IMR-90 (cell line): ENCODE results near the gene KPNA2. TPM values are rescaled to one million over a fixed set of nuclear protein-coding genes. Genes with fewer than 3 reads are reported as not detected.

Source experiments
- ATAC-seq: fragments of 200-7000 bp; cut with Tn5 transposase; 2 replicates; pipeline ENCODE4 v1.9.1; 2020; ENCODE audit warnings: low read depth, mild to moderate bottlenecking, moderate library complexity
- BruUV-seq: library from RNA; stranded (reverse); fragments of 400-500 nt; replicated peaks from 2 replicates; lab custom pipeline; 2021; lab: Mats Ljungman, UMichigan
- CTCF ChIA-PET: fragments of 300-600 bp; formaldehyde crosslinking; extraction: SDS; loops from one replicate; lab custom pipeline; 2021; ENCODE audit warnings: antibody characterized with exemption; lab: Yijun Ruan, JAX
- POLR2A ChIA-PET: fragments of 300-600 bp; sonication (Branson Sonifier 250); formaldehyde crosslinking; loops from one replicate; lab custom pipeline; 2022; ENCODE audit warnings: antibody characterized with exemption; ENCODE audit not compliant: unreplicated experiment; lab: Charles Lee
- DNase-seq: peaks from one replicate; pipeline ENCODE4 v3.0.0; 2013
- H2AFZ ChIP-seq: replicated peaks from 2 replicates; pipeline ENCODE3; 2013; ENCODE audit warnings: low read length, mild to moderate bottlenecking; ENCODE audit not compliant: poor library complexity
- H2AK5ac ChIP-seq: 2 replicates; pipeline ENCODE4 v1.6.1; 2013; ENCODE audit warnings: low read depth, low read length, inconsistent platforms
- H2AK9ac ChIP-seq: replicated peaks from 2 replicates; pipeline ENCODE3; 2013; ENCODE audit warnings: mild to moderate bottlenecking, low read depth, low read length, moderate library complexity; ENCODE audit not compliant: poor library complexity
- H2BK120ac ChIP-seq: 2 replicates; pipeline ENCODE4 v1.6.1; 2013; ENCODE audit warnings: low read depth, low read length, inconsistent platforms
- H2BK15ac ChIP-seq: 3 replicates; pipeline ENCODE4 v1.6.1; 2013; ENCODE audit warnings: low read depth, low read length, inconsistent platforms
- H2BK20ac ChIP-seq: 2 replicates; pipeline ENCODE4 v1.6.1; 2013; ENCODE audit warnings: low read depth, mild to moderate bottlenecking, inconsistent platforms, low read length, moderate library complexity
- H2BK5ac ChIP-seq: 2 replicates; pipeline ENCODE4 v1.6.1; 2013; ENCODE audit warnings: mild to moderate bottlenecking, low read depth, low read length, inconsistent platforms; ENCODE audit not compliant: poor library complexity, severe bottlenecking
- H3K14ac ChIP-seq: replicated peaks from 2 replicates; pipeline ENCODE4 v1.6.1; 2013; ENCODE audit warnings: low read depth, low read length, inconsistent platforms
- H3K18ac ChIP-seq: 2 replicates; pipeline ENCODE4 v1.6.1; 2013; ENCODE audit warnings: low read depth, low read length, control low read depth
- H3K23ac ChIP-seq: 2 replicates; pipeline ENCODE4 v1.6.1; 2013; ENCODE audit warnings: low read depth, low read length, inconsistent platforms
- H3K27ac ChIP-seq: 2 replicates; pipeline ENCODE4 v1.5.1; 2013; ENCODE audit warnings: mild to moderate bottlenecking, control low read depth, low read length; ENCODE audit not compliant: insufficient read depth
- H3K27me3 ChIP-seq: 2 replicates; pipeline ENCODE4 v1.6.1; 2013; ENCODE audit warnings: low read length; ENCODE audit not compliant: control insufficient read depth, insufficient read depth
- H3K36me3 ChIP-seq: 2 replicates; pipeline ENCODE4 v1.6.1; 2013; ENCODE audit warnings: low read length, mixed read lengths; ENCODE audit not compliant: control insufficient read depth, insufficient read depth
- H3K4ac ChIP-seq: 2 replicates; pipeline ENCODE4 v1.6.1; 2013; ENCODE audit warnings: low read depth, low read length, inconsistent platforms
- H3K4me1 ChIP-seq: 2 replicates; pipeline ENCODE4 v1.6.1; 2013; ENCODE audit warnings: low read length, mixed read lengths; ENCODE audit not compliant: control insufficient read depth, insufficient read depth
- H3K4me2 ChIP-seq: 2 replicates; pipeline ENCODE4 v1.6.1; 2013; ENCODE audit warnings: low read depth, mild to moderate bottlenecking, control low read depth, low read length, moderate library complexity
- H3K4me3 ChIP-seq: 2 replicates; pipeline ENCODE4 v1.5.1; 2013; ENCODE audit warnings: low read depth, mild to moderate bottlenecking, control low read depth, low read length, moderate library complexity; ENCODE audit not compliant: insufficient read depth
- H3K56ac ChIP-seq: 2 replicates; pipeline ENCODE4 v1.6.1; 2013; ENCODE audit warnings: low read length, inconsistent platforms; ENCODE audit not compliant: insufficient read depth; ENCODE audit errors: extremely low read depth
- H3K79me1 ChIP-seq, 2 experiments: 2 replicates each; pipeline ENCODE4 v1.6.1; 2013; ENCODE audit warnings: low read length in 2 of 2, inconsistent platforms in 1 of 2, low read depth in 1 of 2
- H3K9ac ChIP-seq: 2 replicates; pipeline ENCODE4 v1.6.1; 2013; ENCODE audit warnings: low read depth, low read length, control low read depth
- H3K9me1 ChIP-seq: 2 replicates; pipeline ENCODE4 v1.6.1; 2013; ENCODE audit warnings: low read length, inconsistent platforms; ENCODE audit not compliant: insufficient read depth
- H3K9me3 ChIP-seq: 2 replicates; pipeline ENCODE4 v1.6.1; 2013; ENCODE audit warnings: low read length; ENCODE audit not compliant: control insufficient read depth, insufficient read depth
- H4K20me1 ChIP-seq: 2 replicates; pipeline ENCODE4 v1.6.1; 2013; ENCODE audit warnings: low read length, inconsistent platforms; ENCODE audit not compliant: insufficient read depth
- H4K5ac ChIP-seq: 2 replicates; pipeline ENCODE4 v1.6.1; 2013; ENCODE audit warnings: mild to moderate bottlenecking, low read depth, low read length, control low read depth
- H4K8ac ChIP-seq, 2 experiments: 2 replicates each; pipeline ENCODE4 v1.6.1; 2013; ENCODE audit warnings: low read depth in 2 of 2, low read length in 2 of 2, control low read depth in 1 of 2, inconsistent platforms in 1 of 2
- H4K91ac ChIP-seq: 2 replicates; pipeline ENCODE4 v1.6.1; 2013; ENCODE audit warnings: low read depth, low read length, inconsistent platforms; ENCODE audit not compliant: insufficient read depth
- BHLHE40 ChIP-seq: fragments of 150-350 bp; IDR thresholded peaks from 2 replicates; pipeline ENCODE4 v1.6.1; 2016; ENCODE audit warnings: mild to moderate bottlenecking, low read depth, low read length
- CHD1 ChIP-seq: IDR thresholded peaks from 2 replicates; pipeline ENCODE4 v1.6.1; 2012; ENCODE audit warnings: low read depth, low read length, improper control_type of control experiment
- CTCF ChIP-seq: conservative IDR thresholded peaks from 2 replicates; pipeline ENCODE4 v1.5.1; 2012; ENCODE audit warnings: mild to moderate bottlenecking, low read depth, low read length, improper control_type of control experiment
- FOS ChIP-seq: fragments of 150-350 bp; IDR thresholded peaks from 2 replicates; pipeline ENCODE4 v1.6.1; 2016; ENCODE audit warnings: low read depth, low read length
- MAFK ChIP-seq: IDR thresholded peaks from 2 replicates; pipeline ENCODE4 v1.6.1; 2012; ENCODE audit warnings: low read depth, low read length, improper control_type of control experiment
- MAZ ChIP-seq: IDR thresholded peaks from 2 replicates; pipeline ENCODE4 v1.6.1; 2012; ENCODE audit warnings: low read depth, mild to moderate bottlenecking, low read length, improper control_type of control experiment, moderate library complexity, borderline replicate concordance
- MXI1 ChIP-seq: IDR thresholded peaks from 2 replicates; pipeline ENCODE4 v1.6.1; 2012; ENCODE audit warnings: low read depth, mild to moderate bottlenecking, low read length, moderate library complexity, borderline replicate concordance
- NFE2L2 ChIP-seq: fragments of 150-350 bp; IDR thresholded peaks from 2 replicates; pipeline ENCODE4 v1.6.1; 2016; ENCODE audit warnings: low read depth, mild to moderate bottlenecking, low read length
- POLR2A ChIP-seq: IDR thresholded peaks from 2 replicates; pipeline ENCODE4 v1.6.1; 2012; ENCODE audit warnings: mild to moderate bottlenecking, low read depth, low read length
- RAD21 ChIP-seq: IDR thresholded peaks from 2 replicates; pipeline ENCODE4 v1.6.1; 2012; ENCODE audit warnings: low read length, improper control_type of control experiment
- RCOR1 ChIP-seq: IDR thresholded peaks from 2 replicates; pipeline ENCODE4 v1.6.1; 2012; ENCODE audit warnings: mild to moderate bottlenecking, low read length, improper control_type of control experiment; ENCODE audit not compliant: insufficient replicate concordance
- RFX5 ChIP-seq: IDR thresholded peaks from 2 replicates; pipeline ENCODE4 v1.8.0; 2012; ENCODE audit warnings: low read depth, mild to moderate bottlenecking, low read length, moderate library complexity
- SMC3 ChIP-seq: fragments of 150-350 bp; IDR thresholded peaks from 2 replicates; pipeline ENCODE4 v1.6.1; 2016; ENCODE audit warnings: low read depth, mild to moderate bottlenecking, antibody characterized with exemption, low read length, moderate library complexity
- WGBS, 2 experiments: methylation state at CpG; one replicate each; pipeline versions ENCODE4 v1.1.5 to v1.1.7; 2013; ENCODE audit warnings: missing lambda C conversion rate in 2 of 2; ENCODE audit not compliant: insufficient read length in 1 of 2; ENCODE audit errors: extremely low coverage in 2 of 2; 5-methylcytosine and 5-hydroxymethylcytosine counted together
- dilution Hi-C: fragments of 300-500 bp; cut with HindIII; formaldehyde crosslinking; loops from one replicate; pipeline ENCODE4 v1.14.3; 2018; ENCODE audit warnings: low sequenced_read_pairs; ENCODE audit not compliant: unreplicated experiment
- in situ Hi-C: fragments of 300-500 bp; cut with MboI; formaldehyde crosslinking; loops from 3 replicates; pipeline ENCODE4 v1.14.3; 2019; ENCODE audit warnings: low sequenced_read_pairs, inconsistent platforms, mixed read lengths
- intact Hi-C: fragments of 100-400 bp; cut with micrococcal nuclease; formaldehyde crosslinking; loops from 2 replicates; pipeline ENCODE4 v1.10.0; 2022
- polyA plus RNA-seq, 3 experiments: library from polyadenylated mRNA; depleted of rRNA; stranded (reverse); fragments of >200 nt; gene quantifications; 2 replicates each; pipeline ENCODE4 v1.2.3, GENCODE V29; 2012; ENCODE audit warnings: low replicate concordance in 1 of 3
- total RNA-seq: library from RNA; depleted of rRNA; stranded (reverse); fragments of >200 nt; gene quantifications from 2 replicates; pipeline ENCODE4 v1.2.3, GENCODE V29; 2012
- TF ChIP-seq, protein P1 (sequence below): fragments of 150-350 bp; IDR thresholded peaks from 2 replicates; pipeline ENCODE4 v1.6.1; 2017; ENCODE audit warnings: mild to moderate bottlenecking, antibody characterized with exemption, low read length, low read depth

Gene KPNA2
- total and polyA plus RNA-seq, 2 of the 4 experiments (the other 2 are of a cell fraction) = 135 to 262 TPM

GRCh38 chr17:67992548-67993152, 42.9 kb upstream of the KPNA2 start:
- H3K4me1 ChIP-seq = peaks cover 5% of the 10 kb centered on the region; the same call in 1 of the 2 replicates
- H3K4ac ChIP-seq = peak overlapping the region; percentile 68
- H2BK20ac ChIP-seq = no peak overlapping the region
- peak overlapping the region; percentile 97 for H3K23ac ChIP-seq
- POLR2A ChIA-PET = no interaction called here
- TF ChIP-seq MAZ (no peak), SMC3 (no peak), MXI1 (no peak), NFE2L2 (no peak), RAD21 (no peak), CTCF (no peak), RCOR1 (no peak), POLR2A (no peak), RFX5 (no peak), CHD1 (no peak), BHLHE40 (no peak), MAFK (no peak), FOS (no peak)
- TF ChIP-seq, protein P1, sequence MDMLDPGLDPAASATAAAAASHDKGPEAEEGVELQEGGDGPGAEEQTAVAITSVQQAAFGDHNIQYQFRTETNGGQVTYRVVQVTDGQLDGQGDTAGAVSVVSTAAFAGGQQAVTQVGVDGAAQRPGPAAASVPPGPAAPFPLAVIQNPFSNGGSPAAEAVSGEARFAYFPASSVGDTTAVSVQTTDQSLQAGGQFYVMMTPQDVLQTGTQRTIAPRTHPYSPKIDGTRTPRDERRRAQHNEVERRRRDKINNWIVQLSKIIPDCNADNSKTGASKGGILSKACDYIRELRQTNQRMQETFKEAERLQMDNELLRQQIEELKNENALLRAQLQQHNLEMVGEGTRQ = no peak
- H3K9ac ChIP-seq = peak overlapping the region; percentile 87
- dilution Hi-C loops (no loop called here), in situ Hi-C loops (no loop called here), intact Hi-C loops (loop anchor here (1.0 to 10.0 kb wide), 2 partner anchors 10 to 212 kb away; no protein-coding TSS in a partner anchor)
- H2BK5ac ChIP-seq = peak overlapping the region; percentile 44
- no peaks in the 10 kb centered on the region for H3K27me3 ChIP-seq
- peaks cover 8 to 13% of the 10 kb centered on the region in 2 experiments; a peak in 3 of 4 replicates for H3K79me1 ChIP-seq
- H2AK5ac ChIP-seq = peak overlapping the region; percentile 36; the same call in 1 of the 2 replicates
- peaks cover 8% of the 10 kb centered on the region; the same call in 1 of the 2 replicates for H3K9me1 ChIP-seq
- H3K56ac ChIP-seq = peak overlapping the region; percentile 54
- H2AFZ ChIP-seq = peak overlapping the region; percentile 87
- no peak overlapping the region for H2BK120ac ChIP-seq
- H3K4me2 ChIP-seq = peak overlapping the region; percentile 86
- H3K18ac ChIP-seq = peak overlapping the region; percentile 15; the same call in 1 of the 2 replicates
- H3K9me3 ChIP-seq = no peaks in the 10 kb centered on the region
- peak overlapping the region; percentile 90 for H3K27ac ChIP-seq
- no peaks in the 10 kb centered on the region for H4K20me1 ChIP-seq
- no TSS peak for BruUV-seq
- H4K5ac ChIP-seq = peak overlapping the region; percentile 25; the same call in 1 of the 2 replicates
- peak overlapping the region; percentile 72 for H3K4me3 ChIP-seq
- ATAC-seq (no peak), DNase-seq (no peak)
- H2AK9ac ChIP-seq = peak overlapping the region; percentile 60
- CTCF ChIA-PET = no interaction called here
- H4K8ac ChIP-seq = peak overlapping the region; percentile 65 to 86; a peak in 2 of 4 replicates
- WGBS, 2 experiments = 9% methylated on average over 6 of the region's 18 CpGs; no CpG with 5 or more reads in 1 of the 2 experiments
- no peaks in the 10 kb centered on the region for H3K36me3 ChIP-seq
- no peak overlapping the region; the same call in 2 of the 3 replicates for H2BK15ac ChIP-seq
- peak overlapping the region; percentile 68; the same call in 1 of the 2 replicates for H4K91ac ChIP-seq
- peak overlapping the region; percentile 62 for H3K14ac ChIP-seq
